Erythroblast (primary cell): ENCODE results near the gene DENND11.

Experiments used
- DNase-seq, 2 experiments: peaks; one replicate each; lab custom pipeline; 2025; lab: John Stamatoyannopoulos, UW
- GATA1 ChIP-seq: IDR thresholded peaks from 2 replicates; pipeline ENCODE4 v1.6.1; 2011; ENCODE audit warnings: low read depth, mild to moderate bottlenecking, control low read depth, low read length, moderate library complexity
- POLR2A ChIP-seq: IDR thresholded peaks from 2 replicates; pipeline ENCODE4 v1.6.1; 2011; ENCODE audit warnings: mild to moderate bottlenecking, low read length

DENND11 gene

GRCh38 chr7:141715018-141715417 lies 13.1 kb upstream of the DENND11 start:
- no peak for DNase-seq
- no peak for TF ChIP-seq GATA1
- TF ChIP-seq POLR2A, result no peak

- DNase-seq, result no peak
- TF ChIP-seq GATA1, result no peak
- no peak for TF ChIP-seq POLR2A
Observed at GRCh38 chr7:141714571-141714970, 12.6 kb upstream of the DENND11 start.

DNA sequence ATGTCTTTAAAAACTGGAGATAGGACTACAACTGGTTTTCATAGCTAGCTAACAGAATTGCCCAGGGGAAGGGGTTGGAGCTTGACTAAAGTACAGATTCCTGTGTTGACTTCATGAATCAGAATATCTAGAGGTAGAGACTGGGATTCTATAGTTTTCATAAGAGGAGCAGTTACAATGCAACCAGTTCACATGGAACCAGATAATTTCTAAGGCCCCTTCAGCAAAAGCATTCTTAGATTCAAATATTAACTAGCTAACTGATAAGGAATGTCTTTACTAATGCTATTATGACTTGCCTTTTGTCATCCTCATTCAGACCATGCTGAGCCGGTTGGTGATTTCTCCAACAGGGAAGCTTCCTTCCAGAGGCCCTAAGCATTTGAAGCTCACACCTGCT lies 11.9 kb upstream of the DENND11 start:
- no peak for TF ChIP-seq POLR2A
- TF ChIP-seq GATA1, result no peak
- no peak for DNase-seq

DNA sequence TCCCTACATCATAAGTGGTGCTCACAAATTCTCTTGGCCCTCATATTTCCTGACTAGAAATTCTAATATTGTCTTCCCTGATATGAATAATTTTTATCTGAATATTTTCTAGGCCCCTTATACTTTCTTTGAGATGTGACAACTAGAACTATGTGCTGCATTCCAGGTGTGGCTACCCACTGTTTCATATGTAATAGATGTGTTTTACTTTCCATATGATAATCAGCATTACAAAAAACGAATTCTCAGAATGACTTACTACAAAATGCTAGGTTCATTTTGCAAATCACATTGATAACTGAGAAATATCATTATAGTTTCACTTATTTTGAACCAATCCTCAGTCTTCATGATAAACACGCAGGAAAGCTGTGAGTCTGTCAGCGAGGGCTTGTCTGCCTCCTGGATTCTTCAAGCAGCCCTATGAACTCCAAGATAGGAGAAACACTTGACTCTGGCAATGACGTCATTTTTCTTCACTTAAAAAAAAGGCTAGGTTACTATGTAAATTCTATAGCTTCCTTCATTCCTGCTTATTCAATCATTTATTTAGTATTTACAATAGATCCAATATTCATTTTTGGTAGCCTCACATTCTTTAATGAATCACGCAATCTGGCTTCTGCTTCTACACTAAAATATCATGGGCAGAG lies 10.8 kb upstream of the DENND11 start:
- no peak for DNase-seq
- no peak for TF ChIP-seq POLR2A
- TF ChIP-seq GATA1, result no peak

DNA sequence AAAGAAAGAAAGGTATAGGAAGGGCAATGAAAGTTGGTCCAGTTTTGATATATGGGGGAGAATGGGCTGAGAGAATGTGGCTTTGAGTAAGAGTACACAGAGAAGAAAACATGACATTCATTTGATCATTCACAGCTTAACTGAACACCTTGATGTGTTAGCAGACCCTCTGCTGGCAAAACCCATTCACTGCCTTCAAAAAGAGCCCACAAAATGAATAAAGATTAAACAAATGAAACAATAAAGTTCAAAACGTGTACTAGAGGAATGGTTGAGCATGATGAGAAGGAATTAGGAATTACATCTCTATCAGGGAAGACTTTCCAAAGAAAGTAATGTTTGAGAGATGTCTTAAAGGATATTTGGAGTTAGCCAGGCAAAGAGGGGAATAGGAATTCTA lies 8.3 kb upstream of the DENND11 start:
- TF ChIP-seq GATA1 (no peak), POLR2A (no peak)
- DNase-seq, result no peak

DNA sequence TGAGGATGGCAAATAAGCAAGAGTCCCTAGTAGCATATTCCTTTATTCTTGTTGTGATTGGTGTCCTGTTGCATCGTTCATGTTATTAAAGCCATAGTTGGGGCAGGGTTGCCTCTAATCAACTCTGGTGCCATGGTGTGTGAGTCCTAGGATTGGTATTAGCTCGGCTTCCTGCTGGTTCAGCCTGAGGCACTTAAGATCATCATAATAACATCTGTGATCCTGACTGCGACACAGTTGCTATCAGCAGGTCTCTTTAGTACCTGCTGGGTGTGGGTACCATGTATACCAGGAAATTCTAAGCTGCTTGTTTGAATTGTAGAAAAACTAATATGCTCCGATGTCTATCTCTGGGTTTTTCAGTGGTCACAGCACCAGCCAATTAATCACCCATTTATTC lies 7.8 kb upstream of the DENND11 start:
- TF ChIP-seq GATA1 (no peak), POLR2A (no peak)
- DNase-seq, result peak in 1 of 2 experiments; percentile 6

GRCh38 chr7:141709318-141709717 lies 7.4 kb upstream of the DENND11 start:
- TF ChIP-seq GATA1 (no peak), POLR2A (no peak)
- DNase-seq, result no peak

- DNase-seq, result no peak
- TF ChIP-seq GATA1, result no peak
- no peak for TF ChIP-seq POLR2A
Observed at GRCh38 chr7:141708351-141708750, 6.4 kb upstream of the DENND11 start, which contains the start of gene WEE2. Gene WEE2, plus strand, starts transcription at chr7:141708353. Its CDS starts 406 bp downstream, at chr7:141708759.

- TF ChIP-seq GATA1 (no peak), POLR2A (no peak)
- DNase-seq, result no peak
Observed at GRCh38 chr7:141706239-141707064, 4.5 kb upstream of the DENND11 start.

DNA sequence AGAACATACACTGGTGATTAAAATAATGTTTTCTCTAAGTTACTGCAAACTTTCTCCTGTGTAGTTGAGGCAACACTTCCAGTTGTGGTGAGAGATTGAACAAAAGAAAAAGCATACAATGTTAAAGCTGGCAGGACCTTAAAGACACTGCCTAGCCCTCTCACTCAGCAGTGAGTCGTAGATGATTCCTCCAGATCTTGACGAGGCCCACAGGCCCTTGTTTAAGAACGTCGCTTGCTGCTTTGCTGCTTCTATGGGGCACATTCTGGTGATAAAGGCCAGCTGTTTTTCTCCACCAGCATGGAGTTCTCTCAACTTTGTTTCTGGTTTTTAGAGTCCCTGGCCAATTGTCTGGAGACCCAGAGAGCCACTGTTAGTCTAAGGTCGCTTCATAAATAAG lies 2.8 kb upstream of the DENND11 start:
- no peak for TF ChIP-seq GATA1
- TF ChIP-seq POLR2A, result no peak
- DNase-seq, result no peak

DNA sequence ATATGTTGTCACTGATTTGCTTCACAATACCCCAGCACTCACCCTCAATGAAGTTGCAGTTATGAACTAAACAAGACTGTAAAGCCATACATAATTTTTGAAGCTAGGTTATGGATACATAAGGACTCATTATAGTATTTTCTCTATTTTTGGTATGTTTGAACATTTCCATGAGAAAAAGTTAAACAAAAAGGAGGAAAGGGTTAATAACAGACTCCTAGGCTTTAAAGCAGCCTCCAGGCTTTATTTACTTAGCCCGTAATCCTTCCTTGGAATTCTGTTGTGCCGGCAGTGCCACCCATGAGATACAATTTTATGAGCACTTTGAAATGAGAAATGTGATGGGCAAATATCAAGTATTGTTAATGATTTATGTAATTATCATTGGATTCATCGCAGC lies 2.1 kb upstream of the DENND11 start:
- no peak for DNase-seq
- TF ChIP-seq POLR2A (no peak), GATA1 (no peak)

DNA sequence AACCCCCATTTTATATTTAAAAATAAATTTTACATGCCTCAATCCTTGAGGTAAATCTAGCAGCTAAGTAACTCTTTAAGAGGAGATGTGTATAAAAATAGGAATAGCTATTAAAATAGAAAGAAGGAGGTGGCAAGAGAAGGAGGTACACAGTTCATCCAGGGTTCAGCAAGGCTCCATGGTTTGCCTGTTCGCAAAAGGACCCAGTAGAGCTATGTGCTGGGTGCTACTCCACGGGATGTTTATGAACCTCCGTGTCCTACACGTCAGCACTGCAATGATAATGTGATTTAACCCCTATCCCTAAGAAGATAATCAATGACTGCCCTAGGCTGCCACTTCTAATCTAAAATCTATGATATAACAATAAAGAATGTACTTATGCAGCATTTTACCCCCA lies 926 bp upstream of the DENND11 start:
- no peak for DNase-seq
- TF ChIP-seq GATA1 (no peak), POLR2A (no peak)

DNA sequence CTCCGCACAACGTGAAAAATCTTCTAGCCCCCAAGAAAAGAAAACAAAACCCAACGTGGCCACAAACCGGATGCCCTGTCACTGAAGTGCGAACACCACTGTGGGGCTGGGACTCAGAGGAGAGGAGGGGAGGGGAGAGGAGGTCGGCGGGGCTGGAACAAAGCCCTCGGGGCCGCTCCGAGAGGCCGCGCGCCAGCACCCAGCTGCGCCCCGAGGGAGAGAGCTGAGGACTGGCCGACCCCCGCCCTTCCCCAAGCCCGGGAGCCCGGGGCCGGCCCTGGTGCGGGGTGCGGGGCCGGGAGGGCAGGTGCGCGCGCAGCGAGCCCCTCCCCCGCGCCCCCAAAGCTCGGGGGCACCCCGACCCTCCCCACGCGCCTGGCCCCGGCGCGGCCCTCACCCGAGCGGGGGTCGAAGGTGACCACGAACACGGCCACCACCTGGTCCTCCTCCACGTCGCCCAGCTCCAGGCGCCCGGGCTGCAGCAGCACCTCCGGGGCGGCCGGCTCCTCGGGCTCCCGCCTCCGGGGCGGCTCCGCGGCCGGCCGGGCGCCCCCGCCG lies 398 bp downstream of the DENND11 start:
- TF ChIP-seq POLR2A, result no peak
- no peak for TF ChIP-seq GATA1
- DNase-seq, result peak; percentile 41 to 51

GRCh38 chr7:141700848-141701371 lies 1.1 kb downstream of the DENND11 start:
- DNase-seq, result no peak
- no peak for TF ChIP-seq GATA1
- no peak for TF ChIP-seq POLR2A
